GM19328 (cell line): ENCODE data around the gene ACAD10.

ENCODE experiments used
- ATAC-seq: cut with Tn5 transposase; IDR thresholded peaks from one replicate; pipeline ENCODE4 v1.9.1; 2021; ENCODE audit warnings: mild to moderate bottlenecking, moderate library complexity; ENCODE audit not compliant: unreplicated experiment

The ACAD10 gene

GRCh38 chr12:111775205-111776193 lies 89.6 kb downstream of the ACAD10 start:
- ATAC-seq: no peak

DNA sequence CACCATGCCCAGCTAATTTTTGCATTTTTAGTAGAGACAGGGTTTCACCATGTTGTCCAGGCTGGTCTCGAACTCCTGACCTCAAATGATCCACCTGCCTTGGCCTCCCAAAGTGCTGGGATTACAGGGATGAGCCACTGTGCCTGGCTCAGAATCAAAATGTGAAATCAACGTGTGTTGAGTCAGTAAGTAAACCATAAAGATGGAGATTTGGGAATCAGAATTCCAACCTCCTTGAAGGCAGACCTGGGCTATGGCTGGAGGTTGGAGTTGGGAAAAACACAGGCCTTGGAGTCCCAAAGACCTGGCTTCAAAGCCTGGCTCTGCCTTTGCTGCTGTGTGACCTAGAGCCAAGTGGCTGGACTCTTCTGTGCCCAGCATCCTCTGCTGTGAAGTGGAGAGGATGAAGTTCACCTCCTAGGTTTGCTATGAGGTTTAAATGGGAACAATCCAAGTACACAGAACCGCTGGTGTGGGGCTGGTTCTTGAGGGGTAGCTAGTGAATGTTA lies 91.0 kb downstream of the ACAD10 start:
- ATAC-seq: no peak

DNA sequence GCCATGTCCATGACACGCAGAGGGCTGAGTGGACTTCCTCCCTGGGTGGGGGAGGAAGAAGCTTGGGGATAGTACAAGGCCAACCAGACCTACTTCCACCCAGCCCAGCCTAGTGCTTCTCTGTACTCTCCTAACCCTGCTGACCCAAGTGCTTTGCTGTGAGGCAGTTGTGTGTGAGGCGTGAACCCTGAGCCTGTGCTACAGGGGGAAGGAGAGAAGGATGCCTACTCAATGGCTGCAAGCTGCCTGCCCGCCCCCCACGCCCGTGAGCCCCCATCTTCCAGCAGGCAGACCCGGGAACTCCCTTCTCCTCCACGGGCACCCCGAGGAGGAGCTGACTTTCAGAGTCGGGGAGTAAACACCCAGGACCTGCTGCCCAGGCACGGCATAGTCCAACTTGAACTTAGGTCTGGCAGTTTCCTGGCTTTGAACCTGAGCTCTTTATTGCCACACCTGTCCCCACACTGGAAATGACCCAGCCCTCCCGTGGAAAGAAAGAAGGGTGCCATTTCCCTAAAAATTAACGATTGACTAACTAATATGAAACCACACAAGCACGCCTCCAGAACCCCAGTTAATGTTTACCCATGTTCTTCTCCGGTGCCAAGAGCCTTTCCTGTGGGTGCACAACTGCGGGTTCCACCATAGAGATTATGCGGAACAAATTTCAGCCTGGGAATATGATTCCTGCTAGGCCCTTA lies 91.6 kb downstream of the ACAD10 start:
- no peak for ATAC-seq

DNA sequence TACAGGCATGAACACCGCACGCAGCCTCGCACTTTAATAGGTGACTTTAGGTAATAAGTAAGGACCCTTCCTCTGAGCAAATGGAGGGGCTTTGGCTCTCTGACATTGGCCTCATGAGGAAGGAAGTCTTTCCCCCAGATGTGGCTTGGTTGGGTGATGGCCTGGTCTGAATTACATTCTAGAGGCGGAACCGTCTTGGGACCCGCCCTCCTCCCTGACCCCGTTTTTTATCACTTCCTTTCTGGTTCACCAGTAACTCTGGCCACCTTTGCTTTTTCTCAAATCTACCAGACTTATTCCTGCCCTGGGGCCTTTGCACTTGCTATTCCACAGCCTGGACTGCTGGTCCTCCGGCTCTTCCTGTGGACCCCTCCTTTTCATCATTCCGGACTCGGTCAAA lies 94.3 kb downstream of the ACAD10 start:
- ATAC-seq: no peak

- ATAC-seq: no peak
These were observed 94.8 kb downstream of the ACAD10 start for GRCh38 chr12:111780615-111781014.

DNA sequence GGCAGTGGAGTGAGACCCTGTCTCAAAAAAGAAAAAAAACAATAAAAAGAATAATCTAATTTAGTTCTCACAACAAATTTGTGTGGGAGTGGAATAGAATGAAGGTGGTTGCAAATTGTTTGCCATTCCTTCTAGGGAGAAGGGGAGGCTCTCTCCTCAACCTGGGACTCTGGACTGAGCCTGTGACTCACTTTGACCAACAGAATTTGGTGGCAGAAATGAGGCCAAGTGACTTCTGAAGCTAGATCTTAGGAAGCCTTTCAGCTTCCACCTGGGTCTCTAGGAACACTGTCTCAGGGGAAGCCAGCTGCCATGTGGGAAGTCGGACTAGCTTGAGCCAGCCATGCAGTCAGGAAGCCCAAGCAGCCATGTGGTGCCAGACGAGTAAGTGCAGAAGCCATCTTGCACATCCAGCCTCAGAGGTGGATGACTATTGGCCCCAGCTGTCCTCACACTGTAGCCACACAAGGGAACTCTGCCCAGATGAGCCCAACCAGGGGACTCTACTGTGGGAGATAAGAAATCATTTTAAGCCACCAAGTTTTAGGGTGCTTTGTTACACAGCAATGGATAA lies 95.3 kb downstream of the ACAD10 start:
- no peak for ATAC-seq

DNA sequence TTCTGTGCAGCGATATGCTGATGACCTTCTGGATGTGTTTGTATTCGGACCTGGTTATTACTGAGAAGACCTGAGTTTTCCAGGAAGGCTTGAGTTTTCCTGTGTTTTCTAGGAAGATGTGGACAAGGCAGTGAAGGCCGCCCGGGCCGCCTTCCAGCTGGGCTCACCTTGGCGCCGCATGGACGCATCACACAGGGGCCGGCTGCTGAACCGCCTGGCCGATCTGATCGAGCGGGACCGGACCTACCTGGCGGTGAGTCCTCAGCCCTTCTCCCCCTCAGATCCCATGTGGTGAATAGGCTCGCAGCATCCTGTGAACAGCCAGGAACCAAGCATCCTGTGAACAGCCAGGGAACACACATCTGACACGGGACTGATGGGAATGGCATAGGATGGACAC lies 97.2 kb downstream of the ACAD10 start:
- no peak for ATAC-seq

DNA sequence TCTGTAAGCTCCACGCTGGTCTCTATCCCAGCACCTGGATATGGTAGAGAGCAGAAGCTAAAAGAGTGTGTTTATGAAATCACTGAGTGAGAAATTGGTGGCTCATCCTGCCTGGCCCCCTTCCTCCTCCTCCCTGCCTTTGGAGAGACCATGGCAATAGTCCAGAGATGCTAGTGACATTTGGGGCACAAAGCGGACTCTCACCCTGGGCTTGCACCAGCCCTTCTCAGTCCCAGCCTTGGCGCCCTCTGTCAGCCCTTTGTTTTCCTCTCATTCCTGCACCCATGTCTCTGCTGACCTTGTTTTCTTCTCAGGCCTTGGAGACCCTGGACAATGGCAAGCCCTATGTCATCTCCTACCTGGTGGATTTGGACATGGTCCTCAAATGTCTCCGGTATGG lies 99.1 kb downstream of the ACAD10 start:
- ATAC-seq: no peak

DNA sequence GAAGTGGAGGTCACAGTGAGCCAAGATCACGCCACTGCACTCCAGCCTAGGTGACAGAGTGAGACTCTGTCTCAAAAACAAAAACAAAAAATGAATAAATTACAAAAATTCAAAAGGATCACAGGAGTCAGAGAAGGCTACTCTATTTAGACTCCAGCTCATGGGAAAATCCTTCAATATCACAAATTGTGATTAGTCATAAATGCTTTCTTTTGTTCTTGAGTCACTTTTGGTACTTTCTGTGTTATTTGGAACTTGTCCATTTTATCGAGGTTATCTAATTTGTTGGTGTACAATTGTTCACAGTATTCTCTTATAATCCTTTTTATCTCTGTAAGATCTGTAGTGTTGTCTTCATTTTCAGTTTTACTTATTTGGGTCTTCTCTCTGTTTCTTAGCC lies 99.8 kb downstream of the ACAD10 start:
- no peak for ATAC-seq

DNA sequence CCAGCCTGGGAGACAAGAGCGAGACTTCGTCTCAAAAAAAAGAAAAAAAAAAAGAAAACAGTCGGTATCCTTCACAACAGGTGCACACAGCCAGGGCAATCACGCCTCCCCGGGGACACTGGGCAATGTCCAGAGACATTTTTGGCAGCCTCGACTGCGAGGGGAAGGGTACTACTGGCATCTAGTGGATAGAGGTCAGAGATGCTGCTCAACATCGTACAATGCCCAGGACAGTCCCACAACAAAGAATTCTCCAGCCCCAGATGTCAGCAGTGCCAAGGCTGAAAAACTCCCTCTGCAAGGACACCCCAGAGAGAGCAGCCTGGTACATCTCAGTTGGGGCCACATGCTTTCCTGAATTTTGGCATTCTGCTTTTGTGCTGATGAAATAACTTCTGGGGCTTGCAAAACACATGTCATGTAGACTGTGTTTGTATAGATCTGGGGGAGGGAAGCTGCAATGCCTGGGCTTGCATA lies 102.4 kb downstream of the ACAD10 start:
- ATAC-seq: no peak

DNA sequence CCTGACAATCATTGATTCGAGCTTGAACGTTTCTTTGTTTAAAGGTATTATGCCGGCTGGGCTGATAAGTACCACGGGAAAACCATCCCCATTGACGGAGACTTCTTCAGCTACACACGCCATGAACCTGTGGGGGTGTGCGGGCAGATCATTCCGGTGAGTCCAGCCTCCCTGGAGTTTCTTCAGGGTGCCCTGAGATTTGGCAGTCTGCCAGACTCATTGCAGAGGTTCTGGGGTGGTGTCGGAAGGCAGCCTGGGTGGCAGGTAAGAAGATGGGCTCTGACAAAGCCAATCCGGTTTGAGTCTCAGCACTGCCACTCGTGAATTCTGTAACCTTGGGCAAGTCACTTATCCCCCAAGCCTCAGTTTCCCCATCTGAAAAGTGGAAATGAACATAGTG lies 103.9 kb downstream of the ACAD10 start:
- no peak for ATAC-seq

DNA sequence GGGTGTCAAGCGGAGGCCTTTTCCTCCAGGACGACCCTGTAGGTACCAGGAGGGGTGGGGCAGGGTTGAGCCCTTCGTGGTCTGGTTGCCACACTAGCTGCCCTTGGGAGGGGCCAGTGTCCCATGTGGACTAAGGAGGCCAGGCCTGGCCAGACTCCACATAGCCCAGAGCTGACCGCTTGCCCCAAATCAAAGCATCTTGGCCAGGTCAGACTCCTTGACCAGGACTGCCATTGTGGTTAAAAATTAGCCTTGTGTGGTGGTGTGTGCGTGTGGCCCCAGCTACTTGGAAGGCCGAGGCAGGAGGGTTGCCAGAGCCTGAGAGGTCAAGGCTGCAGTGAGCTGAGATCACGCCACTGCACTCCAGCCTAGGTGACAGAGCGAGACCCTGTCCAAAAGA lies 105.7 kb downstream of the ACAD10 start:
- ATAC-seq: no peak

DNA sequence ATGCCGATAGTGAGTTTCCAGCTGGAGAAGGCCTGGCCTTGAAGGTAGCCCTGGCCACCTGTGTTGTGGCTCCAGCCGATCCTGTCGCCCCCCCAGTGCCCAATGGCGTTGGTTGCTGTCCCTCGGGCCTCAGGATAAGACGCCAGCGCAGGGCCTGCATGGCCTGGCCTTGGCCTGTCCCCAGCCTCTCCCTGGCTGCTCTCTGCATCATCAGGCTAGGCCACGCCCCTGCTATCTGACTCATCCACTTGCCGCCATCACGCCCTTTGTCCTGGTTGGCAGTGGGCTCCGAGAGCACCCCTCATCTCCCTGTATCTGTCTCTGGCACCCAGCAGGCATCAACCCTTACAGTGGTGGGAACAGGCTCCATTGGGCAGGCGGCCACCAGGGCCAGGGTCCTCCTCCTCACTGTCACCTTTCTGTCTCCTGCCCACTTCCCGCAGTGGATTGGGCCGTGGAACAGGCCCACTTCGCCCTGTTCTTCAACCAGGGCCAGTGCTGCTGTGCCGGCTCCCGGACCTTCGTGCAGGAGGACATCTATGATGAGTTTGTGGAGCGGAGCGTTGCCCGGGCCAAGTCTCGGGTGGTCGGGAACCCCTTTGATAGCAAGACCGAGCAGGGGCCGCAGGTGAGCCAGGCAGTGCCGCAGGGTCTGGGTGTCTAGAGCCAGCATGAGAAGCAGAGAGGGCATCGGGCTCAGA lies 106.5 kb downstream of the ACAD10 start:
- no peak for ATAC-seq

- ATAC-seq: no peak
These were observed 107.0 kb downstream of the ACAD10 start for GRCh38 chr12:111792856-111793235.

GRCh38 chr12:111798182-111798581 lies 112.3 kb downstream of the ACAD10 start:
- no peak for ATAC-seq

DNA sequence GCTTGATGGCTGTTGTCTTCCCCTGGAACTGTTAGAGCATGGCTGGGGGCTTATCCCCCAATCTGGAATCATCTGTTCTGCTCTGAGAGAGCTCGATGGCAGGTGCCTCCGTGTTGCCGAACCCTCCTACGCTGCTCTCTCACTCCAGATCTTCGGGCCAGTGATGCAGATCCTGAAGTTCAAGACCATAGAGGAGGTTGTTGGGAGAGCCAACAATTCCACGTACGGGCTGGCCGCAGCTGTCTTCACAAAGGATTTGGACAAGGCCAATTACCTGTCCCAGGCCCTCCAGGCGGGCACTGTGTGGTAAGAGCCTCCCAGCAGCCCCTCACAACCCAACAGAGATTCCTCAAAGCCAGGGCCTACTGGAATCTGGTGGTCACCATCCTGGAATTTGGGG lies 113.9 kb downstream of the ACAD10 start:
- no peak for ATAC-seq

DNA sequence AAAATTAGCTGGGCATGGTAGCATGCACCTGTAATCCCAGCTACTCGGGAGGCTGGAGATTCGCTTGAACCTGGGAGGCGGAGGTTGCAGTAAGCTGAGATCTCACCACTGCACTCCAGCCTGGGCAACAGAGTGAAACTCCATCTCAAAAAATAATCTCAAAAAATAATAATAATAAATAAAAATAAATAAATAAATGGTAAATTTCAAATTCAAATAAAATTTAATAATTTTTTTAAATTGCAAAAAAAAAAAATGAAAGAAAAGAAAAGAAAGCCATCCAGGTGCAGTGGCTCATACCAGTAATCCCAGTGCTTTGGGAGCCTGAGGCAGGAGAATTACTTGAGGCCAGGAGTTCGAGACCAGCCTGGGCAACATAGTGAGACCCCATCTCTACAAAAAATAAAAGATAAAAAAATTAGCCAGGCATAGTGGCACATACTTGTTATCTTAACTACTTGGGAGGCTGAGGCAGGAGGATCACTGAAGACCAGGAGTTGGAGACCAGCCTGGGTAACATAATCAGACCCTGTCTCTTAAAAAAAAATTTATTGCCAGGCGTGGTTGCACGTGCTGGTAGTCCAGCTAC lies 117.3 kb downstream of the ACAD10 start:
- ATAC-seq: no peak

GRCh38 chr12:111803851-111804250 lies 118.0 kb downstream of the ACAD10 start:
- ATAC-seq: no peak

DNA sequence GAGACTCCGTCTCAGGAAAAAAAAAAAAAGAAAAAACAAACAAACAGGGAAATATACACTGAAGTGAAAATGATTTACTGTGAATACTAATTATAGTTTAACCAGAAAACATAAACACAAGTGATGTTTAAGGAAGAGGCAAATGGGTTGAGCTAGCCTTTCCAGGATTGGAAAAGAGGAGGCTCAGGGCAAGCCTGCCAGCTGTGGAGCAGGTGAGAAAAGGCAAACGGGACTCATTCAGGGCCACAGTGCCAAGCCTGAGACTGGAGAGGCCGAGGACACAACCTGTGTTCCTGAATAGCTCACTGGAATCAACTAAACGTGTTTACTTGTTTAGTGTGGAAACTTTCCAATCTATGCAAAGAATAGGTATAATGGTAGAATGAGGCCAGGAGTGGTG lies 120.5 kb downstream of the ACAD10 start:
- no peak for ATAC-seq
